H1 (cell line): Measurements from ENCODE around the gene CHD6. TPM values are rescaled to one million over a fixed set of nuclear protein-coding genes. Genes with fewer than 3 reads are reported as not detected.

Source experiments
- CTCF ChIA-PET: fragments of 300-600 bp; sonication (Branson Sonifier 250); formaldehyde crosslinking; loops from one replicate; lab custom pipeline; 2021; ENCODE audit not compliant: partially characterized antibody; lab: Charles Lee
- POLR2A ChIA-PET: fragments of 300-600 bp; sonication (Branson Sonifier 250); formaldehyde crosslinking; loops from one replicate; lab custom pipeline; 2021; ENCODE audit warnings: inconsistent platforms; ENCODE audit not compliant: partially characterized antibody; lab: Charles Lee
- DNase-seq, 2 experiments: peaks; one replicate each; pipeline versions ENCODE4 v3.0.0 to v3.0.0-alpha.2; 2010 to 2022; ENCODE audit warnings: low spot score in 2 of 2, low read depth in 1 of 2, mixed read lengths in 1 of 2
- FAIRE-seq: peaks from 2 replicates; lab custom pipeline; 2011; peaks lifted over from hg19 to GRCh38; lab: Jason Lieb, UNC
- H2AFZ ChIP-seq: 2 replicates; pipeline ENCODE4 v1.8.1; 2012; ENCODE audit warnings: low read length, inconsistent platforms
- H2AK5ac ChIP-seq: 2 replicates; pipeline ENCODE4 v1.6.1; 2013; ENCODE audit warnings: low read depth, low read length
- H2BK120ac ChIP-seq: replicated peaks from 2 replicates; pipeline ENCODE3; 2013; ENCODE audit warnings: low read depth, low read length, inconsistent platforms
- H2BK12ac ChIP-seq: 2 replicates; pipeline ENCODE4 v1.6.1; 2013; ENCODE audit warnings: low read depth, low read length
- H2BK15ac ChIP-seq: 2 replicates; pipeline ENCODE4 v1.6.1; 2013; ENCODE audit warnings: low read length
- H2BK20ac ChIP-seq: 2 replicates; pipeline ENCODE4 v1.6.1; 2013; ENCODE audit warnings: low read length
- H2BK5ac ChIP-seq: 2 replicates; pipeline ENCODE4 v1.6.1; 2013; ENCODE audit warnings: low read depth, low read length
- H3K14ac ChIP-seq: 2 replicates; pipeline ENCODE4 v1.6.1; 2013; ENCODE audit warnings: inconsistent platforms; ENCODE audit not compliant: insufficient read length
- H3K18ac ChIP-seq: 2 replicates; pipeline ENCODE4 v1.6.1; 2013; ENCODE audit warnings: low read length; ENCODE audit errors: extremely low read depth
- H3K23ac ChIP-seq: 2 replicates; pipeline ENCODE4 v1.6.1; 2013; ENCODE audit warnings: inconsistent platforms; ENCODE audit not compliant: insufficient read length
- H3K23me2 ChIP-seq: 2 replicates; pipeline ENCODE4 v1.6.1; 2013; ENCODE audit warnings: low read depth, low read length
- H3K27ac ChIP-seq: 2 replicates; pipeline ENCODE4 v1.6.1; 2011; ENCODE audit warnings: low read depth, low read length, inconsistent platforms
- H3K27me3 ChIP-seq, 4 experiments: replicated peaks in 1 of 4; 1 replicate in 1 of 4; 2 replicates in 3 of 4; pipeline versions ENCODE4 v1.6.1 to v1.8.1; 2011 to 2013; ENCODE audit warnings: low read length in 3 of 4, mild to moderate bottlenecking in 3 of 4, inconsistent platforms in 2 of 4, mixed read lengths in 2 of 4, moderate library complexity in 1 of 4; ENCODE audit not compliant: control insufficient read depth in 3 of 4, insufficient read depth in 3 of 4; ENCODE audit errors: extremely low read depth in 1 of 4
- H3K36me3 ChIP-seq, 4 experiments: 2 replicates each; pipeline versions ENCODE4 v1.6.1 to v1.8.1; 2011 to 2013; ENCODE audit warnings: mild to moderate bottlenecking in 4 of 4, low read length in 3 of 4, moderate library complexity in 2 of 4, control low read depth in 1 of 4, inconsistent platforms in 1 of 4; ENCODE audit not compliant: insufficient read depth in 4 of 4, control insufficient read depth in 2 of 4
- H3K4ac ChIP-seq: replicated peaks from 2 replicates; pipeline ENCODE3; 2013; ENCODE audit warnings: low read length, low read depth, mixed read lengths, inconsistent platforms; ENCODE audit not compliant: insufficient read length
- H3K4me1 ChIP-seq, 4 experiments: replicated peaks in 1 of 4; 1 replicate in 1 of 4; 2 replicates in 3 of 4; pipeline versions ENCODE4 v1.6.1 to v1.8.1; 2011 to 2013; ENCODE audit warnings: low read length in 3 of 4, inconsistent platforms in 2 of 4, mixed read lengths in 1 of 4; ENCODE audit not compliant: insufficient read depth in 4 of 4, control insufficient read depth in 3 of 4
- H3K4me2 ChIP-seq, 2 experiments: 2 replicates each; pipeline versions ENCODE4 v1.6.1 to v1.8.1; 2011 to 2013; ENCODE audit warnings: low read depth in 2 of 2, low read length in 2 of 2, control low read depth in 1 of 2, inconsistent platforms in 1 of 2, mild to moderate bottlenecking in 1 of 2; ENCODE audit not compliant: insufficient read depth in 1 of 2
- H3K4me3 ChIP-seq, 4 experiments: fragments of 200-600, 300-600 bp in 1 of 4; sonication (generic), shearing (Covaris generic), sonication (Bioruptor Twin) in 1 of 4; 2 replicates each; pipeline versions ENCODE4 v1.5.1 to v1.8.1; 2011 to 2016; ENCODE audit warnings: low read length in 4 of 4, low read depth in 3 of 4, control low read depth in 2 of 4, inconsistent platforms in 2 of 4, mild to moderate bottlenecking in 2 of 4, mixed read lengths in 1 of 4, moderate library complexity in 1 of 4; ENCODE audit not compliant: insufficient read depth in 2 of 4; ENCODE audit errors: extremely low read depth in 1 of 4
- H3K56ac ChIP-seq: replicated peaks from 2 replicates; pipeline ENCODE3; 2013; ENCODE audit warnings: low read depth, mild to moderate bottlenecking, mixed read lengths, low read length, inconsistent platforms; ENCODE audit not compliant: insufficient read length
- H3K79me1 ChIP-seq: 2 replicates; pipeline ENCODE4 v1.6.1; 2013; ENCODE audit warnings: low read depth, low read length, control low read depth
- H3K79me2 ChIP-seq, 2 experiments: 2 replicates each; pipeline versions ENCODE4 v1.6.1 to v1.8.1; 2012 to 2013; ENCODE audit warnings: low read length in 2 of 2, mild to moderate bottlenecking in 2 of 2, inconsistent platforms in 1 of 2; ENCODE audit not compliant: insufficient read depth in 2 of 2, control insufficient read depth in 1 of 2
- H3K9ac ChIP-seq, 4 experiments: replicated peaks in 1 of 4; 1 replicate in 1 of 4; 2 replicates in 3 of 4; pipeline versions ENCODE4 v1.6.1 to v1.8.1; 2011 to 2013; ENCODE audit warnings: low read depth in 3 of 4, low read length in 3 of 4, control low read depth in 2 of 4, mild to moderate bottlenecking in 2 of 4, moderate library complexity in 2 of 4, inconsistent platforms in 1 of 4; ENCODE audit errors: extremely low read depth in 1 of 4
- H3K9me3 ChIP-seq, 2 experiments: 2 replicates each; pipeline versions ENCODE4 v1.6.1 to v1.8.1; 2012 to 2013; ENCODE audit warnings: mild to moderate bottlenecking in 2 of 2, moderate library complexity in 2 of 2, control low read depth in 1 of 2, inconsistent platforms in 1 of 2, low read depth in 1 of 2, low read length in 1 of 2, mixed read lengths in 1 of 2; ENCODE audit not compliant: insufficient read depth in 2 of 2
- H4K20me1 ChIP-seq, 2 experiments: replicated peaks in 1 of 2; 2 replicates each; pipeline versions ENCODE3 to v1.8.1; 2011 to 2013; ENCODE audit warnings: inconsistent platforms in 2 of 2, low read length in 2 of 2, mild to moderate bottlenecking in 1 of 2; ENCODE audit not compliant: insufficient read depth in 2 of 2, control insufficient read depth in 1 of 2
- H4K5ac ChIP-seq: 2 replicates; pipeline ENCODE4 v1.6.1; 2013; ENCODE audit warnings: low read length, low read depth, mixed read lengths, inconsistent platforms; ENCODE audit not compliant: insufficient read length
- H4K8ac ChIP-seq: 2 replicates; pipeline ENCODE4 v1.8.0; 2013; ENCODE audit warnings: mild to moderate bottlenecking, moderate library complexity, low read length, inconsistent platforms; ENCODE audit not compliant: insufficient read depth; ENCODE audit errors: extremely low read depth
- H4K91ac ChIP-seq: replicated peaks from 2 replicates; pipeline ENCODE3; 2013; ENCODE audit warnings: low read length, mixed read lengths, inconsistent platforms; ENCODE audit not compliant: insufficient read length
- PHF8 ChIP-seq: fragments of 200-600 bp; sonication (generic); conservative IDR thresholded peaks from 2 replicates; pipeline ENCODE4 v1.7.1; 2012; ENCODE audit warnings: low read depth, mild to moderate bottlenecking, inconsistent platforms, low read length, moderate library complexity
- SP2 ChIP-seq: IDR thresholded peaks from 2 replicates; pipeline ENCODE4 v1.6.1; 2012; ENCODE audit warnings: mild to moderate bottlenecking, low read length, inconsistent platforms
- TBP ChIP-seq: IDR thresholded peaks from 2 replicates; pipeline ENCODE4 v1.6.1; 2011; ENCODE audit warnings: low read depth, low read length, improper control_type of control experiment
- ZNF274 ChIP-seq: IDR thresholded peaks from 2 replicates; pipeline ENCODE4 v1.7.0; 2012; ENCODE audit warnings: low read length, borderline replicate concordance; ENCODE audit errors: extremely low read depth
- WGBS, 2 experiments: shearing (Covaris generic) in 1 of 2; methylation state at CpG; one replicate each; pipeline versions ENCODE4 v1.1.6 to v1.1.7; 2013 to 2015; ENCODE audit warnings: low lambda C conversion rate in 2 of 2, mixed read lengths in 2 of 2, inconsistent platforms in 1 of 2, low coverage in 1 of 2, missing lambda C conversion rate in 1 of 2; ENCODE audit not compliant: insufficient replicate concordance in 2 of 2, insufficient coverage in 1 of 2, insufficient read length in 1 of 2; ENCODE audit errors: extremely low coverage in 1 of 2, missing lambda C conversion rate in 1 of 2; 5-methylcytosine and 5-hydroxymethylcytosine counted together
- polyA plus RNA-seq, 7 experiments: library from polyadenylated mRNA; depleted of rRNA in 3 of 7; stranded (reverse) in 5 of 7; unstranded in 2 of 7; fragments of >200 nt in 5 of 7; fragments of 200-250 nt in 2 of 7; gene quantifications; 1 replicate in 5 of 7; 2 replicates in 1 of 7; 4 replicates in 1 of 7; pipeline versions ENCODE4 v1.2.1 to v1.2.3, GENCODE V29; 2011 to 2013; ENCODE audit warnings: missing spikeins in 2 of 7, mixed read lengths in 2 of 7
- total RNA-seq: library from RNA; stranded (reverse); fragmentation: NEBNext Ultra II Directional; extraction: Animal tissue kit (Norgen Biotek cat#: 25700); gene quantifications from 2 replicates; pipeline ENCODE4 v1.2.1, GENCODE V29; 2021

Gene CHD6
- total and polyA plus RNA-seq, 2 of the 8 experiments (the other 6 are each of a cell fraction or from before 2014, with no cell fraction given), result 11.1 to 62.9 TPM

DNA sequence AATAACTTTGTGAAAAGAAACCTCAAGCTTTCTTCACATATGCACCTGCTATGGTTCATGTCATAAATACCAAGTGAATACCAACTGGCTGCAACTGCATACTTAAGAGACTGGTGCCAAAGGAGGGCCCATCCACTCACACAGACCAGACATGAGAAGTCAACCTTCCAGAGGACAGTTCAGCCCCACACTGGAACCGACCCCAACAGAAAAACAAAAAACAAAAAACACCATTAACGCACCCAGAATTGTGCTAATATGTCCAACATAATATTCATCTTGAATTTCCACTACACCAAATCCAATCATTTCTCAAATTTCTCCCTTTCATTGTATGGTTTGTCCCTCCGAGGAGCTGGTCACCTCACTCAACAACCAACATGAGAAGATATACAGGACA, 42.8 kb downstream of the CHD6 start:
- Histone ChIP-seq H3K79me2 (peaks cover 28 to 97% of the 10 kb centered on the region in 2 experiments), H3K79me1 (peaks cover 12% of the 10 kb centered on the region), H3K4me1 (peaks cover 2 to 15% (median 7%) of the 10 kb centered on the region in 4 experiments), H3K9me3 (no peaks in the 10 kb centered on the region; a peak in 1 of 4 replicates), H2BK20ac (no peak overlapping the region), H2BK12ac (no peak overlapping the region), H3K9ac (no peak overlapping the region), H3K4me2 (no peak overlapping the region), H4K5ac (no peak overlapping the region), H2AK5ac (no peak overlapping the region), H2AFZ (no peak overlapping the region), H3K14ac (no peak overlapping the region), H2BK15ac (no peak overlapping the region), H3K36me3 (no peaks in the 10 kb centered on the region), H4K8ac (no peak overlapping the region), H4K91ac (no peak overlapping the region), H3K27me3 (no peaks in the 10 kb centered on the region), H3K18ac (no peak overlapping the region; the same call in 1 of the 2 replicates), H3K27ac (no peak overlapping the region), H3K56ac (no peak overlapping the region), H2BK5ac (no peak overlapping the region), H3K4me3 (no peak overlapping the region), H4K20me1 (peaks cover 6 to 16% of the 10 kb centered on the region in 2 experiments), H3K23ac (no peak overlapping the region), H2BK120ac (no peak overlapping the region), H3K4ac (no peak overlapping the region), H3K23me2 (no peaks in the 10 kb centered on the region)
- no peak for FAIRE-seq
- 92% methylated on average over 3 of the region's 3 CpGs; no CpG with 5 or more reads in 1 of the 2 experiments for WGBS, 2 experiments
- POLR2A ChIA-PET, result interaction anchor here (0.6 to 1.6 kb wide), 2 partner anchors 9 to 80 kb away, joined by 3 to 6 read pairs; no protein-coding TSS in a partner anchor
- CTCF ChIA-PET, result no interaction called here
- no peak for DNase-seq
- TF ChIP-seq PHF8 (no peak), TBP (no peak), SP2 (no peak), ZNF274 (no peak)
